Loucy (cell line): ENCODE results near the gene SSH2.

ENCODE experiments used
- H2AFZ ChIP-seq: fragments of 200-600 bp; sonication (generic); 2 replicates; pipeline ENCODE4 v1.6.0; 2016; ENCODE audit warnings: antibody characterized with exemption, mild to moderate bottlenecking, low read length, moderate library complexity
- H3F3A ChIP-seq: fragments of 200-600 bp; 2 replicates; pipeline ENCODE4 v1.6.0; 2016; ENCODE audit warnings: antibody characterized with exemption, low read depth, mild to moderate bottlenecking
- H3K27me3 ChIP-seq: fragments of 200-600 bp; sonication (generic); 2 replicates; pipeline ENCODE4 v1.6.1; 2014; ENCODE audit warnings: low read length, mild to moderate bottlenecking; ENCODE audit not compliant: insufficient read depth, poor library complexity, severe bottlenecking
- H3K36me3 ChIP-seq: fragments of 200-600 bp; sonication (generic); 2 replicates; pipeline ENCODE4 v1.6.1; 2016; ENCODE audit warnings: low read length; ENCODE audit not compliant: insufficient read depth
- H3K4me1 ChIP-seq: fragments of 200-600 bp; sonication (generic); 2 replicates; pipeline ENCODE4 v1.5.1; 2014; ENCODE audit warnings: low read length, mild to moderate bottlenecking; ENCODE audit not compliant: insufficient read depth, poor library complexity, severe bottlenecking
- H3K4me2 ChIP-seq: fragments of 200-600 bp; sonication (generic); 2 replicates; pipeline ENCODE4 v1.6.0; 2014; ENCODE audit warnings: antibody characterized with exemption, low read length, low read depth, mild to moderate bottlenecking; ENCODE audit not compliant: poor library complexity, severe bottlenecking
- H3K4me3 ChIP-seq: fragments of 200-600 bp; sonication (generic); 2 replicates; pipeline ENCODE4 v1.5.1; 2014; ENCODE audit warnings: low read length, mild to moderate bottlenecking, mixed read lengths; ENCODE audit not compliant: poor library complexity, severe bottlenecking
- H3K79me2 ChIP-seq: fragments of 200-600 bp; sonication (generic); 2 replicates; pipeline ENCODE4 v1.6.1; 2014; ENCODE audit warnings: low read length; ENCODE audit not compliant: insufficient read depth
- H3K9ac ChIP-seq: fragments of 200-600 bp; sonication (generic); 2 replicates; pipeline ENCODE4 v1.6.0; 2014; ENCODE audit warnings: mild to moderate bottlenecking, low read depth, low read length, moderate library complexity; ENCODE audit not compliant: poor library complexity, severe bottlenecking
- H3K9me2 ChIP-seq: fragments of 200-600 bp; sonication (generic); replicated peaks from 2 replicates; pipeline ENCODE4 v1.6.1; 2016; ENCODE audit warnings: low read depth, low read length, mixed read lengths
- H3K9me3 ChIP-seq: fragments of 200-600 bp; sonication (generic); 2 replicates; pipeline ENCODE4 v1.6.1; 2014; ENCODE audit warnings: mild to moderate bottlenecking, antibody characterized with exemption, low read length, low read depth; ENCODE audit not compliant: insufficient read depth
- H4K20me1 ChIP-seq: fragments of 200-600 bp; sonication (generic); 2 replicates; pipeline ENCODE4 v1.6.0; 2014; ENCODE audit warnings: antibody characterized with exemption, low read length, mild to moderate bottlenecking; ENCODE audit not compliant: insufficient read depth, poor library complexity, severe bottlenecking
- CTCF ChIP-seq: fragments of 200-600 bp; sonication (generic); conservative IDR thresholded peaks from 2 replicates; pipeline ENCODE4 v1.5.1; 2014; ENCODE audit warnings: mild to moderate bottlenecking, antibody characterized with exemption, low read length
- EZH2phosphoT487 ChIP-seq: fragments of 200-600 bp; IDR thresholded peaks from 2 replicates; pipeline ENCODE4 v1.6.1; 2018; ENCODE audit warnings: antibody characterized with exemption, mild to moderate bottlenecking, moderate library complexity, borderline replicate concordance

SSH2 gene

GRCh38 chr17:29929006-29929532 is 959 bp downstream of the SSH2 start:
- no peaks in the 10 kb centered on the region for H3K9me2 ChIP-seq
- H3K27me3 ChIP-seq, result no peaks in the 10 kb centered on the region
- H3K4me1 ChIP-seq, result peaks cover 51% of the 10 kb centered on the region
- H3K36me3 ChIP-seq, result no peaks in the 10 kb centered on the region
- peak overlapping the region; percentile 85 for H3K4me3 ChIP-seq
- H3K9me3 ChIP-seq, result no peaks in the 10 kb centered on the region
- TF ChIP-seq CTCF (no peak), EZH2phosphoT487 (no peak)
- peaks cover 49% of the 10 kb centered on the region for H4K20me1 ChIP-seq
- H3F3A ChIP-seq, result no peaks in the 10 kb centered on the region
- peak overlapping the region; percentile 93 for H3K9ac ChIP-seq
- peaks cover 54% of the 10 kb centered on the region for H3K79me2 ChIP-seq
- H2AFZ ChIP-seq, result peak overlapping the region; percentile 96
- H3K4me2 ChIP-seq, result peak overlapping the region; percentile 88

GRCh38 chr17:29927546-29927945 is 2.5 kb downstream of the SSH2 start:
- peak overlapping the region; percentile 88 for H3K4me2 ChIP-seq
- no peak overlapping the region for H2AFZ ChIP-seq
- H3K9me2 ChIP-seq, result no peaks in the 10 kb centered on the region
- peaks cover 69% of the 10 kb centered on the region for H3K79me2 ChIP-seq
- TF ChIP-seq EZH2phosphoT487 (no peak), CTCF (no peak)
- peaks cover 63% of the 10 kb centered on the region for H4K20me1 ChIP-seq
- H3F3A ChIP-seq, result no peaks in the 10 kb centered on the region
- peak overlapping the region; percentile 85 for H3K4me3 ChIP-seq
- H3K4me1 ChIP-seq, result peaks cover 53% of the 10 kb centered on the region
- no peaks in the 10 kb centered on the region for H3K9me3 ChIP-seq
- H3K9ac ChIP-seq, result peak overlapping the region; percentile 93
- H3K27me3 ChIP-seq, result no peaks in the 10 kb centered on the region
- no peaks in the 10 kb centered on the region for H3K36me3 ChIP-seq

- Histone ChIP-seq H3K27me3 (no peaks in the 10 kb centered on the region), H3K36me3 (no peaks in the 10 kb centered on the region), H4K20me1 (peaks cover 83% of the 10 kb centered on the region), H3K4me3 (peak overlapping the region; percentile 22), H3K9me3 (no peaks in the 10 kb centered on the region), H2AFZ (no peak overlapping the region), H3F3A (no peaks in the 10 kb centered on the region), H3K79me2 (peaks cover 96% of the 10 kb centered on the region), H3K4me1 (peaks cover 56% of the 10 kb centered on the region), H3K9me2 (no peaks in the 10 kb centered on the region), H3K4me2 (peak overlapping the region; percentile 88), H3K9ac (no peak overlapping the region)
- no peak for TF ChIP-seq CTCF
- no peak for TF ChIP-seq EZH2phosphoT487
These were observed 5.2 kb downstream of the SSH2 start for GRCh38 chr17:29924786-29925185.
